Left kidney (tissue), 2 donors: ENCODE measurements around the gene NDUFAF3. TPM values are rescaled to one million over a fixed set of nuclear protein-coding genes. Genes with fewer than 3 reads are reported as not detected.

Experiments
- DNase-seq: peaks from one replicate; pipeline ENCODE4 v3.0.0-alpha.2; 2013
- polyA plus RNA-seq: library from polyadenylated mRNA; unstranded; fragments of 120-200 nt; gene quantifications from one replicate; pipeline ENCODE4 v1.2.1, GENCODE V29; 2013; ENCODE audit not compliant: insufficient read length

The NDUFAF3 gene
- polyA plus RNA-seq, 1 donor = 50.2 TPM

GRCh38 chr3:49035281-49035680 is 13.4 kb downstream of the NDUFAF3 start:
- no peak for DNase-seq

GRCh38 chr3:49053543-49053942 is 31.6 kb downstream of the NDUFAF3 start:
- DNase-seq = no peak

- no peak for DNase-seq
Observed at GRCh38 chr3:49054344-49054862, 32.5 kb downstream of the NDUFAF3 start.

DNA sequence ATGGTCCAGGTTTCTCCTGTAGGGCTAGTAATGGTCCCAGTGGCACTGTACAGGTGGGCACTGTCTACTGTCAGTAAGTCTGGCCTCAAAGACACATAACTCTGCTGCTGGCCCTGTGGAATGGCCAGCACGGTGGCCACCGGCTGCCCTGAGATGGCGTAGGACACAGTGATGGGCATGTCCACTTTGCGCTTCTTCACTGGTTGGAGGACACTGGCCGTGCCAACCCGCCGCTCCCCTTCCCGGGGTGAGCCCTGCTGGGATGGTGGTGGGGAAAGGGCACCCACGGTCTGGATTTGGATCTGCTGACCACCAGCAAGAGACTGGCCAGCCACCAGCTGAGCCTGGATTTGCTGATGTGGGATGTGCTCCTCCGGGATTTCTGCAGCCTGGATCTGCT is 35.3 kb downstream of the NDUFAF3 start:
- DNase-seq = no peak

GRCh38 chr3:49058011-49058410 is 36.1 kb downstream of the NDUFAF3 start:
- DNase-seq = no peak

Other genes with a start within 250 kb of the NDUFAF3 start
- 47.8 TPM for gene PRKAR2A, start 174.2 kb upstream of the NDUFAF3 start, polyA plus RNA-seq
- 20.9 TPM for gene SLC25A20, start 123.2 kb upstream of the NDUFAF3 start, polyA plus RNA-seq
- 112 TPM for gene ARIH2, start 103.3 kb upstream of the NDUFAF3 start, polyA plus RNA-seq
- 42.0 TPM for gene P4HTM, start 31.9 kb upstream of the NDUFAF3 start, polyA plus RNA-seq
- 214 TPM for gene WDR6, start 14.7 kb upstream of the NDUFAF3 start, polyA plus RNA-seq
- 78.5 TPM for gene DALRD3, start 3.5 kb upstream of the NDUFAF3 start, polyA plus RNA-seq
- 217 TPM for gene IMPDH2, start 7.3 kb downstream of the NDUFAF3 start, polyA plus RNA-seq
- gene QRICH1, start 72.0 kb downstream of the NDUFAF3 start, polyA plus RNA-seq = 97.6 TPM
- 315 TPM for gene QARS1, start 82.6 kb downstream of the NDUFAF3 start, polyA plus RNA-seq
- 56.3 TPM for gene USP19, start 98.7 kb downstream of the NDUFAF3 start, polyA plus RNA-seq
- gene LAMB2, start 110.9 kb downstream of the NDUFAF3 start, polyA plus RNA-seq = 435 TPM
- 21.0 TPM for gene CCDC71, start 144.2 kb downstream of the NDUFAF3 start, polyA plus RNA-seq
- 41.1 TPM for gene KLHDC8B, start 149.5 kb downstream of the NDUFAF3 start, polyA plus RNA-seq